Measurements from ENCODE around the gene CYB5D1. TPM values are rescaled to one million over a fixed set of nuclear protein-coding genes. Genes with fewer than 3 reads are reported as not detected.

CYB5D1 gene
- total RNA-seq, 1 donor from 2014 or later = 9.2 TPM

DNA sequence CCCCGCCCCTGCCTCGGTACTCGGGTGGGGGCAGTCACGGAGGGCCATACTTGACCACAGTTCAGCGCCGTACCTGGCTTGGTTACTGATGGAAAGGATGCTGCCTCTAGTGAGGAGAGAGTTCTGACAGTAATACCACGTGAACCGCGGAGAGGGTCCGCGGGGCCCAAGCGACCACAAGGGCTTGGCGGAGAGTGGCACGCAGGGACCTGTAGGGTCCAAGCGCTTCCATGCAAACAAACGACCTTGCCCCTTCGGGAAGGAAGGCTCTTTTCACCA is 14.6 kb upstream of the CYB5D1 start:
- Mint-ChIP-seq H3K9me3 (ENCODE audit: unreplicated experiment) (peaks cover 39% of the 10 kb centered on the region), H3K36me3 (ENCODE audit: unreplicated experiment) (peaks cover 5% of the 10 kb centered on the region), H3K4me3 (ENCODE audit: unreplicated experiment) (peak overlapping the region; percentile 99), H3K27me3 (ENCODE audit: unreplicated experiment) (peaks cover 43% of the 10 kb centered on the region), H3K27ac (ENCODE audit: unreplicated experiment) (peak overlapping the region; percentile 98), H3K4me1 (ENCODE audit: low read depth, unreplicated experiment) (peaks cover 32% of the 10 kb centered on the region)
- no peak for DNase-seq
- TF ChIP-seq, protein P1, sequence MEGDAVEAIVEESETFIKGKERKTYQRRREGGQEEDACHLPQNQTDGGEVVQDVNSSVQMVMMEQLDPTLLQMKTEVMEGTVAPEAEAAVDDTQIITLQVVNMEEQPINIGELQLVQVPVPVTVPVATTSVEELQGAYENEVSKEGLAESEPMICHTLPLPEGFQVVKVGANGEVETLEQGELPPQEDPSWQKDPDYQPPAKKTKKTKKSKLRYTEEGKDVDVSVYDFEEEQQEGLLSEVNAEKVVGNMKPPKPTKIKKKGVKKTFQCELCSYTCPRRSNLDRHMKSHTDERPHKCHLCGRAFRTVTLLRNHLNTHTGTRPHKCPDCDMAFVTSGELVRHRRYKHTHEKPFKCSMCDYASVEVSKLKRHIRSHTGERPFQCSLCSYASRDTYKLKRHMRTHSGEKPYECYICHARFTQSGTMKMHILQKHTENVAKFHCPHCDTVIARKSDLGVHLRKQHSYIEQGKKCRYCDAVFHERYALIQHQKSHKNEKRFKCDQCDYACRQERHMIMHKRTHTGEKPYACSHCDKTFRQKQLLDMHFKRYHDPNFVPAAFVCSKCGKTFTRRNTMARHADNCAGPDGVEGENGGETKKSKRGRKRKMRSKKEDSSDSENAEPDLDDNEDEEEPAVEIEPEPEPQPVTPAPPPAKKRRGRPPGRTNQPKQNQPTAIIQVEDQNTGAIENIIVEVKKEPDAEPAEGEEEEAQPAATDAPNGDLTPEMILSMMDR (IDR thresholded peaks at IDR 0.05; ENCODE audit: partially characterized antibody, unreplicated experiment) = no peak

DNA sequence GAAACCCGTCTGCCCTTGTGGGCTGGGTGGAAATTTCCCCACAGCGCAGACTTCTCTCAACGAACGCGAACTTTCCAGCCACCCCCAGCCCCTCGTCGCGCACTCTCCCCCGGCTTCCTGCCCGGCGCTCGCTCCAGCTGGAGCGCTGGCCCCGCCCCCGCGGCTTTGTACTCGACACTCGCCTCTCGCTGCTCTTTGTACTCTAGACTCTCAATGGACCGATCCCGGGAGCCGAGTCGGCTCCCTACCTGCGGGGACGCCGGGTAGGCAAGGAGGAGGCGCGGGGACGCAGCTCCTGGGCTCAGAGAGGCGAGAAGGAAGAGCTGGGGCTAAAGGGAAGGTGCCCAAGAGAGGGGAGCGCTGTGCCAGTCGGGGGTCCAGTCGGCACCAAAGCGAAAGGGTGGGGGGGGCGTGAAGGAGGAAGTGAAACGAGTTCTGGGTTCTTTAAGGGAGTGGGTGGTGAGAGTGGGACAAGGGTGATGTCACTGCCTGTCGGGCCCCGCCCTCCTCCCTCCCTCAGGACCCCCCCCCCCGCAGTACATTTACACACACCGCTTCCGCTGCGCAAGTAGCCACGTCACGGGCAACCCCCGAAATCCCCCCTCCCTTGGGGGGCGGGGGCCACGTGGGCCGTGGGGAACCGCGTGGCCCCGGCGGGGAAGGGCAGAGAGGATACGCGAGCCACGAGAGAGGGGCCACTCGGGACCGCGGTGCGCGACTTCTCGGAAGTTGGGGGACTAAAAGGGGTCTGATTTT is 14.1 kb upstream of the CYB5D1 start:
- H3K9me3 Mint-ChIP-seq (ENCODE audit: unreplicated experiment) = peaks cover 36% of the 10 kb centered on the region
- DNase-seq = peak; percentile 77

DNA sequence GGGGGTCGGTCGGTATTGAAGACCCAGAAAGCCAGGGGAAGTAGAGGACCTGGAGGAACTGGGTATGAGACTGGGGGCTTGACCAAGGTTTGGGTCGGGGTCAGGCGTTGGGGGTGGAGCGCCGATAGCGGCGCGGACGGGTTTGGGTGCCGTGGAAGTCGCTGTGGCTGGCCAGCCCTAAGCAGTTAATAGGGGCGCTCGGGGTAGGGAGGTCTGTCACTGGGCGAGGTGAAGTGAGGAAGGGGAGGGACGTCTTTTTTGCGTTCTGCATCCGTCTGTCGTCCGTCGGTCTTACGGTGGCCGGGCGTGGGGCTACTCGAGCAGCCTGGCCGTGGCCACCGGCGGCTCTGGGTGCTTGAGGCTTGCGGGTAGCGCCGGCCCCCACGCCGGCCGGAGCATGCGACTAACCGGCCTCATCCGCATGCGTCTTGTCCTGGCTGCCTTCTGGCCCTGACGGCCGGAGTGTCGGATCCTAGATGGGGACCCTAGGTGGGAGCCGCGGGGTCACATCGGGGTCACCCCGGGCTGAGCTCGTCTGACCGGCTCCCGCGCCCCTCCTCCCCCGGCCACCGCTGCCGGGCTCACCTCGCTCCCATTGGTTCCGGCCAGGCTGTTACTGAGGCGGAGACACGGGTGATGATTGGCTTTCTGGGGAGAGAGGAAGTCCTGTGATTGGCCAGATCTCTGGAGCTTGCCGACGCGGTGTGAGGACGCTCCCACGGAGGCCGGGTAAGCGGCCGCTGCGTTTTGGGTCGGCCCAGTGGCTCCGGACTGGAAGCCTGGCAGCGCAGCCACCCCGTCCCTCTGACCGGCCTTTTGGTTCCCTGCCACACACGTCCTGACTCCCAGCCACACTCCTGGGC is 13.3 kb upstream of the CYB5D1 start:
- peak; percentile 87 for DNase-seq
- TF ChIP-seq, protein P1 (IDR thresholded peaks at IDR 0.05; ENCODE audit: partially characterized antibody, unreplicated experiment) = no peak
- peak overlapping the region; percentile 89 for H3K27ac Mint-ChIP-seq (ENCODE audit: unreplicated experiment)
- peaks cover 30% of the 10 kb centered on the region for H3K9me3 Mint-ChIP-seq (ENCODE audit: unreplicated experiment)
- H3K4me1 Mint-ChIP-seq (ENCODE audit: low read depth, unreplicated experiment) = peaks cover 21% of the 10 kb centered on the region
- peak overlapping the region; percentile 99 for H3K4me3 Mint-ChIP-seq (ENCODE audit: unreplicated experiment)
- H3K36me3 Mint-ChIP-seq (ENCODE audit: unreplicated experiment) = peaks cover 5% of the 10 kb centered on the region
- H3K27me3 Mint-ChIP-seq (ENCODE audit: unreplicated experiment) = peaks cover 32% of the 10 kb centered on the region

More for the DNA sequence above, 14.1 kb upstream of the CYB5D1 start:
- TF ChIP-seq, protein P1 (IDR thresholded peaks at IDR 0.05; ENCODE audit: partially characterized antibody, unreplicated experiment) = no peak
- Mint-ChIP-seq H3K4me3 (ENCODE audit: unreplicated experiment) (peak overlapping the region; percentile 99), H3K36me3 (ENCODE audit: unreplicated experiment) (peaks cover 5% of the 10 kb centered on the region), H3K27ac (ENCODE audit: unreplicated experiment) (peak overlapping the region; percentile 98), H3K27me3 (ENCODE audit: unreplicated experiment) (peaks cover 40% of the 10 kb centered on the region), H3K4me1 (ENCODE audit: low read depth, unreplicated experiment) (peaks cover 30% of the 10 kb centered on the region)

DNA sequence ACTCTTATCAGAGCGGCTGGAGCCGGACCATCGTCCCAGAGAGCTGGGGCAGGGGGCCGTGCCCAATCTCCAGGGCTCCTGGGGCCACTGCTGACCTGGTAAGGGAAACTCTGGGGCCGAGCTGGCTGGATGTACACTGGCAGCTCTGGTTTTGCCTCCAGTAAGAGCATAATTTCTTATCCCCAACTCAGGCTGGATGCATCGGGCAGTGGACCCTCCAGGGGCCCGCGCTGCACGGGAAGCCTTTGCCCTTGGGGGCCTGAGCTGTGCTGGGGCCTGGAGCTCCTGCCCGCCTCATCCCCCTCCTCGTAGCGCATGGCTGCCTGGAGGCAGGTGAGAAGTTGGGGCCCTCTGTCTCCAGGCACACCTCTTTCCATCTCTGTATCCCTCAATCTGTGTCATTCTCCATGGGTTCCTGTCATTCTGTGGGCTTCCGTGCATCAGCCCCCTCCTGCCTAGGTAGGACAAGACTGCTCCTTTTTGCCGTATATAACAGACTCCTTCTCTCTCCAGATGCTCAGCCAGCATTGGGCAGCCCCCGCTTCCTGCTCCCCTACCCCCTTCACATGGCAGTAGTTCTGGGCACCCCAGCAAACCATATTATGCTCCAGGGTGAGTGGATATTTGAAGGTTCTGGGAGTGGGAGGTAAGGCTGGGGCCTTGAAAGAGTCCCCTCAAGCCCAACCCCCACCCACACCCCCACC is 12.3 kb upstream of the CYB5D1 start:
- H3K9me3 Mint-ChIP-seq (ENCODE audit: unreplicated experiment) = peaks cover 25% of the 10 kb centered on the region
- peaks cover 14% of the 10 kb centered on the region for H3K4me1 Mint-ChIP-seq (ENCODE audit: low read depth, unreplicated experiment)
- TF ChIP-seq, protein P1 (IDR thresholded peaks at IDR 0.05; ENCODE audit: partially characterized antibody, unreplicated experiment) = no peak
- peak overlapping the region; percentile 99 for H3K4me3 Mint-ChIP-seq (ENCODE audit: unreplicated experiment)
- no peak overlapping the region for H3K27ac Mint-ChIP-seq (ENCODE audit: unreplicated experiment)
- peaks cover 32% of the 10 kb centered on the region for H3K27me3 Mint-ChIP-seq (ENCODE audit: unreplicated experiment)
- peaks cover 4% of the 10 kb centered on the region for H3K36me3 Mint-ChIP-seq (ENCODE audit: unreplicated experiment)
- DNase-seq = no peak

All from glutamatergic neuron (in vitro differentiated cells).